WERI-Rb-1 (cell line): ENCODE data around the gene TMEM234.
A peak's percentile ranks its signal among the peaks of the same experiment; 100 is the strongest.

Experiments
- DNase-seq: peaks from one replicate; pipeline ENCODE4 v3.0.0-alpha.2; 2020
- H3K27ac ChIP-seq: fragments of 250-450 bp; sonication (Bioruptor Pico); 2 replicates; pipeline ENCODE4 v1.5.1; 2020; ENCODE audit warnings: mild to moderate bottlenecking, moderate library complexity
- H3K27me3 ChIP-seq: fragments of 250-450 bp; sonication (Bioruptor Pico); 2 replicates; pipeline ENCODE4 v1.5.1; 2021; ENCODE audit warnings: mild to moderate bottlenecking, low read depth, moderate library complexity; ENCODE audit not compliant: insufficient read depth, severe bottlenecking
- H3K36me3 ChIP-seq: fragments of 250-450 bp; sonication (Bioruptor Pico); 2 replicates; pipeline ENCODE4 v1.5.1; 2020; ENCODE audit warnings: mild to moderate bottlenecking, moderate library complexity
- H3K4me3 ChIP-seq: 2 replicates; pipeline ENCODE4 v1.5.1; 2011; ENCODE audit warnings: low read depth, mild to moderate bottlenecking, control low read depth, low read length
- H3K9me3 ChIP-seq: fragments of 250-450 bp; sonication (Bioruptor Pico); 2 replicates; pipeline ENCODE4 v1.5.1; 2021; ENCODE audit warnings: mild to moderate bottlenecking, moderate library complexity; ENCODE audit not compliant: severe bottlenecking
- CTCF ChIP-seq: IDR thresholded peaks from 2 replicates; pipeline ENCODE4 v1.5.1; 2011; ENCODE audit warnings: low read depth, mild to moderate bottlenecking, control low read depth, inconsistent platforms, low read length

TMEM234 gene

DNA sequence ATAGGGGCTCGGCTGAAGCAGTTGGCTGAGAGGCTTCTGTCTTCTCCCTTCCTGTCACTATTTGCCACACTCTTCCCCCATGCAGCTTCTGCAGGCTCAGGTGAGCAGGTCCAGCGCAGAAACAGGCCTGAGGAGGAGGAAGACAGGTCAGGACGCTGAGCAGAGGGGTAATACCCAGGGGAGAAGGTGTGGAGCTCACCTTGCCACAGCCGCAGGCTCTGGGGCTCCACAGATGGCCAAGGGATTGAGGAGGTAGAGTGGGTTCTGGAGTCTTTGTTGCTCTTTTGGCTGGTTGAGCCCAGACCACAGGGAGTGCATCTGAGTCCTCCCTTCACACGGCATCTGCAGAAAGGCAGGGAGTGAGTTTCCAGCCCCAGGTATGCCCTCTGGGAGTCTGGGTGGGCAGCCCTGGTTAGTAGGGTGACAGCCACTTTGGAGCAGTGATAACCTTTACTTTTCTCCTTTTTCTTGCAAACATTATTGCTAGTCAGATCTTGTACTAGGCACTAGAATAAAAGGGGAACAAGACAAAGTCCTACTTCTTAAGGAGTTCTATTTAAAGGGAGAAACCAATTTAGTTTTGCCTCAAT is 9.8 kb upstream of the TMEM234 start:
- Histone ChIP-seq H3K27ac (peak overlapping the region; percentile 26), H3K27me3 (no peaks in the 10 kb centered on the region), H3K4me3 (no peak overlapping the region), H3K9me3 (no peaks in the 10 kb centered on the region), H3K36me3 (peaks cover 52% of the 10 kb centered on the region)
- no peak for TF ChIP-seq CTCF
- DNase-seq: no peak

- no peak overlapping the region for H3K27ac ChIP-seq
- peaks cover 76% of the 10 kb centered on the region for H3K36me3 ChIP-seq
- H3K9me3 ChIP-seq: no peaks in the 10 kb centered on the region
- TF ChIP-seq CTCF: no peak
- H3K4me3 ChIP-seq: no peak overlapping the region
- H3K27me3 ChIP-seq: no peaks in the 10 kb centered on the region
- DNase-seq: no peak
Measured at GRCh38 chr1:32228771-32229170, 6.6 kb upstream of the TMEM234 start.

DNA sequence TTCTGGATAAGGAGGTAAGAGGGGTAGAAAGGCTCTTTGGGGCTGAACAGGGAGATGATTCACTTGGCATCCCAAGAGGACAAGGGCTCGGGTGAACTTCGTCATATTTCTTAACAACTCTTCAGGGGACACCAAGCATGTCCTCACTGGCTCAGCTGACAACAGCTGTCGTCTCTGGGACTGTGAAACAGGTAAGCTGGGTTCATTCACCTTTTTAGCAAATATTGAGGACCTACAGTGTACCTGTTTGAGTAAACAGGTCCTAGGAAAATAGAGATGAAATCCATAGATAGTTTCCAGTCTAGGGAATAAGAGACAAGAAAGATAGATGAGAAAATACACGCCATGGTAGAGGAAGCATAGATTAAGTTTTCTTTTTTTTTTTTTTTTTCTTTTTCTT is 2.1 kb upstream of the TMEM234 start:
- H3K4me3 ChIP-seq: no peak overlapping the region
- peaks cover 51% of the 10 kb centered on the region for H3K36me3 ChIP-seq
- H3K27me3 ChIP-seq: no peaks in the 10 kb centered on the region
- no peak overlapping the region for H3K27ac ChIP-seq
- DNase-seq: no peak
- H3K9me3 ChIP-seq: no peaks in the 10 kb centered on the region
- no peak for TF ChIP-seq CTCF

- H3K27me3 ChIP-seq: no peaks in the 10 kb centered on the region
- no peak overlapping the region for H3K4me3 ChIP-seq
- no peak for TF ChIP-seq CTCF
- H3K9me3 ChIP-seq: no peaks in the 10 kb centered on the region
- DNase-seq: no peak
- H3K27ac ChIP-seq: no peak overlapping the region
- H3K36me3 ChIP-seq: peaks cover 45% of the 10 kb centered on the region
Measured at GRCh38 chr1:32223683-32224082, 1.5 kb upstream of the TMEM234 start.

- Histone ChIP-seq H3K9me3 (no peaks in the 10 kb centered on the region), H3K27ac (0 out of 2 replicates have a peak overlapping the region, but pooled peaks have one; percentile 16), H3K4me3 (peak overlapping the region; percentile 93), H3K27me3 (no peaks in the 10 kb centered on the region), H3K36me3 (peaks cover 31% of the 10 kb centered on the region)
- no peak for DNase-seq
- TF ChIP-seq CTCF: no peak
Measured at GRCh38 chr1:32221581-32221979, 573 bp downstream of the TMEM234 start.
